ENCODE results near the gene PPIP5K2.
"Not testable (repeated sequence)": the region's sequence is repeated elsewhere in the genome, so short reads cannot be mapped to it uniquely, and the experiment has no call there.

The PPIP5K2 gene

GRCh38 chr5:103126557-103126956, 6.5 kb downstream of the PPIP5K2 start:
- DNase-seq = no peak

GRCh38 chr5:103127292-103127817, 7.3 kb downstream of the PPIP5K2 start:
- DNase-seq = no peak

- no peak for DNase-seq
Observed at GRCh38 chr5:103128202-103128601, 8.1 kb downstream of the PPIP5K2 start.

GRCh38 chr5:103132684-103133083, 12.6 kb downstream of the PPIP5K2 start:
- DNase-seq = no peak

GRCh38 chr5:103133231-103133630, 13.1 kb downstream of the PPIP5K2 start:
- DNase-seq = no peak

DNA sequence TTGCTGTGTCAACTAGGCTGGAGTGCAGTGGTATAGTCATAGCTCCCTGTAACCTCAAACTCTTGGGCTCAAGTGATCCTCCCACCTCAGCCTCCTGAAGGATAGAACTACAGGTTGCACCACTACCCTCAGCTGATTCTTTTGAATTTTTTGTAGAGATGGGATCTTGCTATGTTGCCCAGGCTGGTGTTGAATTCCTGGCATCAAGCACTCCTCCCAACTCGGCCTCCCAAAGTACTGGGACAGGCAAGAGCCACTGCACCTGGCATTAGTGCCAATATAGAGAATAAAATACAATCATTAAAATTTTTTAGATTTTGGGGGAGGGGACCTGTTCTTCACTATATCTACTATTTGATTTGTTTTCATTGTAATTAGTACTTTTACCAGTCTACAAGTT, 15.4 kb downstream of the PPIP5K2 start:
- no peak for DNase-seq

- no peak for DNase-seq
Observed at GRCh38 chr5:103138202-103138690, 18.1 kb downstream of the PPIP5K2 start.

DNA sequence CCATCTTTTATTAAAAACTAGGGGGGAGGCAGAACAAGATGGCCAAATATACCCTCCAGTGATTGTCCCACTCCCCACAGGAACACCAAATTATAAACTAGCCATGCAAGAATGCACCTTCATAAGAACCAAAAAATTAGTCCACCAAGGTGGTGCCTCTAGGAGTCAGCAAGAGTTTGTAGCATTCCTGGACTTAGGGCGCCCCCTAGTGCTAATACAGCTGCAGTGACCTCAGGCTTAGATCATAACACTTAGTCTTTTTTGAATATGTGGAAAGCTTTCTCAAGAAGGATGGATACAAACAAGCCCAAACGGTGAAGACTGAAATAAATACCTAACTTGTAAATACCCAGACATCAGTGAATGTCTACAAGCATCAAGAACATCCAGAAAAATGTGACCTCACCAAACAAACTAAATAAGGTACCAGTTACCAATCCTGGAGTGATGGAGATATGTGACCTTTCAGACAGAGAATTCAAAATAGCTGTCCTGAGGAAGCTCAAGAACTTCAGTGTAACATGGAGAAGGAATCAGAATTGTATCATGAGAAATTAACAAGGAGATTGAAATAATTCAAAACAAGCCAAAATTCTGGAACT, 19.3 kb downstream of the PPIP5K2 start:
- peak; percentile 78 for DNase-seq

- DNase-seq = not testable (repeated sequence)
Observed at GRCh38 chr5:103142132-103142531, 22.0 kb downstream of the PPIP5K2 start.

DNA sequence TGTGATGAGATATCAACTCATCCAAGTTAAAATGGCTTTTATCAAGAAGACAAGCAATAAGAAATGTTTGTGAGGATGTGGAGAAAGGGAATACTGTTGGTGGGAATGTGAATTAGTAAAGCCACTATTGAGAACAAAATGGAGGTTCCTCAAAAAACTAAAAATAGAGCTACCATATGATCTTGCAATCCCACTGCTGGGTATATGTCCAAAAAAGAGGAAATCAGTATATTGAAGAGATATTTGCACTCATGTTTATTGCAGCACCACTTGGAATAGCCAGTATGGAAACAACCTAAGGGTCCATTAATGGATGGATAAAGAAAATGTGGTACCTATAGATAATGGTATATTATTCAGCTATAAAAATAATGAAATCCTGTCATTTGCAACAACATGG, 25.1 kb downstream of the PPIP5K2 start:
- DNase-seq = no peak

DNA sequence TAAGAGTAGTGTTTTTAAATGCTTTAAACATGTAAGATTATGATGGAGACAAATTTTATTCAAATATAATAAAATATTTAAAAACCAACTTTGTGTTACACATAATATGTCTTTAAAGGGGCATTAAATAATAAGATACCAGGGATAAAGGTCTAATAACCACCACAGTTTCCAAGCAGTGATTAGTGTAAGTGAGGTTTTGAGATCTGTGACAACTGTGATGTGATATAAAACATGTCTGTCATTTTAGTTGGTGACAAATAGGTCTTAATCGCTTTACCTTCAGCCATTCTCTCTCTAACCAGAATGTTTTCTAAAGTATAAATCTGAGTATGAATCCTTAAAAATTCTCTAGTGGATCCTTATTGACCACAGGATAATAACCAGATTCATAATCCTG, 28.1 kb downstream of the PPIP5K2 start:
- no peak for DNase-seq

DNA sequence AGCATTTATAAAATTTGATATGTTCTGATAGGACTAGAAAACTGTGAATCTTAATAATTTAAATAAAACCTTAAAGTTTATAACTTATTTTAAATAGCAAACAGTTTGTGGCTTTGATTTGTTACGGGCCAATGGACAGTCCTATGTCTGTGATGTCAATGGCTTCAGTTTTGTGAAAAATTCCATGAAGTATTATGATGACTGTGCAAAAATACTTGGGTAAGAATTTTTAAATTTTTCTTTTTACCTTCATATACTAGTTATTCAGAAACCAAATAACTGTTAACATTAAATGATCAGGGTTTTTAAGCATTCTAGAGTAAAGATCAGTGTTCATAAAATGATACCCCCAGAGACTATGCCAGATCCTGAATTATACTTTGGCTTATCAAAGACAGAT, 31.1 kb downstream of the PPIP5K2 start:
- DNase-seq = no peak

DNA sequence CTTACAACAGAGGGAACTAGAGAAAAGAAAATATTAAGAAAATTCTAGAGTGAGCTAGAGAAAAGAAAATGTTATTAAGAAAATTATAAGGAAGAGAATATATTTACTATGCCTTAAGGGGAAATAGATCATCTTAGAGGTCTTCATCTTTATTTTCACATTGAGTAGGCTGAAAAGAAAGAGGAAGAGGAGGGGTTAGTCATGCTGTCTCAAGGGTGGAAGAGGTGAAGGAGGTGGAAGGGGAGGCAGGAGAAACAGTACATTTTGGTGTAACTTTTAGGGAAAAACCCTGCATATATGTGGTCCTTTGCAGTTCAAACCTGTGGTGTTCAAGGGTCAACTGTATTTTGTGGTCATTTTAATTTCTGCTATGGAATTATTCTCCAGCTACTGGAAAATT, 46.6 kb downstream of the PPIP5K2 start:
- DNase-seq = no peak

- DNase-seq = no peak
Observed at GRCh38 chr5:103174147-103174546, 54.0 kb downstream of the PPIP5K2 start.

- no peak for DNase-seq
Observed at GRCh38 chr5:103177543-103177942, 57.4 kb downstream of the PPIP5K2 start.

DNA sequence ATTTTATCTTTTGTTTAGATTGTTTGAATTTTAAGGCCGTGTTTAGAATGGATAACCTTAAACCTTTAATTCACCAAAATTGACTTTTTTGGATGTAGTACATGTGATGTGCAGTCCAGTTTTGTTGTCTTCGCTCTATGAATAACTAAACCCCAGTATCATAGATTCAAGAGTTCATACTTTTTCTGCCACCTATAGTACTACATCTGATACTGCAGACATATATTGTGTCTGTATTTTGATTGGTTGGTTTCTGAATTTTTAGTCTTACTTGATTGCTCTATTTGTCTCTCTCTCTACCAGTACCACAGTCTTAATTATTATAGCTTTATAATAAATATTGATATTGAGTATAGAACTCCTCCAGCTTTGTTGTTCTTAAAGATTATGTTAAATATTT, 58.1 kb downstream of the PPIP5K2 start:
- peak; percentile 14 for DNase-seq

- no peak for DNase-seq
Observed at GRCh38 chr5:103186152-103186551, 66.1 kb downstream of the PPIP5K2 start.

- DNase-seq = no peak
Observed at GRCh38 chr5:103188436-103188835, 68.3 kb downstream of the PPIP5K2 start.

DNA sequence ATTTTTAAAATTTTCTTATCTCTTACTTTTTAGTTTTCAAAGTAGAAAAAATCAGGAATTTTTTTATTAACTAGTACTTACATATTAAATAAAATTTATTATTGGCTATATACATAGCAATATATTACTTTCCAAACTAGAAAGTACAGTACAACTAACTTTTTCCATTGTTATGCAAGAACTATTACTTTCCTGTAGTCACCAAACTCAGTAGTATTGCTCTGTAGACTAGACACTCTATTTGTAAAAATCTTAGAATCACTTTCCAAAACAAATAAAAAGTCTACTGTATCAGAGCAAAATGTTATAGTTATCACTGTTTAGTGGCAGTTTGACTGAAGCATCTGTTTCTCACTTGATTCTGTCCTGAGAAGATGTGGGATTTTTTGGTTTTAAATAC, 83.1 kb downstream of the PPIP5K2 start:
- no peak for DNase-seq

GRCh38 chr5:103204990-103205389, 84.9 kb downstream of the PPIP5K2 start:
- not testable (repeated sequence) for DNase-seq

GRCh38 chr5:103205991-103206700, 86.0 kb downstream of the PPIP5K2 start:
- DNase-seq = no peak

DNA sequence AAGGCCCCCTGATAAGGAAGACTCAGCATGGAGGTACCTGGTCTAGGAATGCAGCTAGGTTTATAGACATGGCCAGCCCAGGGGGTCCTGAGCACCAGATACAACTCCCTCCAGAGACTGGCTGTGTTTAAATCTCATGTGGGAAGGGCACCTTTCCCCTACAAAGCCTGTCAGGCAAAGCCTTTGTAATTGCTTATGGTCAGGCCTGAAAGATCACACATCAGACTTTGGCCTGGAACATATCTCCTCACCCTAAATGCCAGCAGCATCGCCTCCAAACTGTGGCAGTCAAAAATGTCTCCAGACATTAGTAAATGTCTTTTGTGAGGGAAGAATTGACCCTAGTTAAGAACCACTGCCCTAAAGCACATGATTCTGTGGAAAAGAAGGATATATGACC, 86.9 kb downstream of the PPIP5K2 start:
- DNase-seq = no peak

GRCh38 chr5:103207653-103208052, 87.6 kb downstream of the PPIP5K2 start:
- no peak for DNase-seq

GRCh38 chr5:103208460-103208859, 88.4 kb downstream of the PPIP5K2 start:
- DNase-seq = no peak

DNA sequence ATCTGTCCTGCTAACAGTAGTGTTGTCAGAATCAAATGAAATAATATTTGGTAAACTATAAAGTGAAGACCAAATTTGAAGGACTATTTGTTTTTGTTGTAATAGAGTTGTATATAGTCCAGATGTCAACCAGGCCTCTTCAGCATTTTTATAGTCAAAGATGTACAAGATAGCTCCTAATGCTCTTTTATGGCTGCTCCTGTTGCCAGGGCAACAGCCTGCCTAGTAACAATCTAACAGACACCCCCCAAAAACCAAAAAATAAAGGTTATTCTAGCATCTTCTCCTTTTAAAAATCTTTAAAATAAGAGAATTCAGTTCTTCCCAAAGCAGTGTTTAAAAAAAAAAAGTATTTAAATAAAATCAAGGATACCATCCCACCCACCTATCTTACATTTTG, 89.0 kb downstream of the PPIP5K2 start:
- no peak for DNase-seq

Measured in NCI-H69 (cell line).